Ovary (tissue), 3 donors: ENCODE data around the gene WWOX.

Experiments
- CTCF ChIP-seq, 3 donors: fragments of 450-650 bp in 2 of 3; fragments of 200-600 bp in 1 of 3; IDR thresholded peaks; one replicate each; pipeline versions ENCODE4 v1.5.1 to v1.8.0; 2016 to 2022; ENCODE audit warnings: antibody characterized with exemption in 3 of 3, mild to moderate bottlenecking in 1 of 3
- EP300 ChIP-seq: sonication (generic); formaldehyde crosslinking; IDR thresholded peaks from one replicate; pipeline ENCODE4 v1.6.1; 2017; ENCODE audit warnings: antibody characterized with exemption
- POLR2A ChIP-seq: fragments of 450-650 bp; IDR thresholded peaks from one replicate; pipeline ENCODE4 v1.6.1; 2017; ENCODE audit warnings: antibody characterized with exemption, mild to moderate bottlenecking, moderate library complexity
- donor health status: DM: no; HTN: no; CAD: no.

- TF ChIP-seq POLR2A (no peak), CTCF (IDR thresholded peaks at IDR 0.05) (no peak), EP300 (no peak)
These were observed 222.3 kb downstream of the WWOX start for GRCh38 chr16:78321620-78322360.
